K562 (cell line): Measurements from ENCODE around the gene ARID3A. TPM values are rescaled to one million over a fixed set of nuclear protein-coding genes. Genes with fewer than 3 reads are reported as not detected.
A peak's percentile ranks its signal among the peaks of the same experiment; 100 is the strongest.

ENCODE experiments used
- ATAC-seq: fragments of 200-7000 bp; cut with Tn5 transposase; 3 replicates; pipeline ENCODE4 v1.9.1; 2020; ENCODE audit warnings: moderate library complexity
- BruUV-seq: library from RNA; stranded (reverse); fragments of 400-500 nt; replicated peaks from 2 replicates; lab custom pipeline; 2021; lab: Mats Ljungman, UMichigan
- CTCF ChIA-PET: fragments of 300-600 bp; formaldehyde crosslinking; extraction: SDS; loops from one replicate; lab custom pipeline; 2021; ENCODE audit warnings: low intra/inter-chr PET ratio; lab: Yijun Ruan, JAX
- POLR2A ChIA-PET: fragments of 300-600, 350-650 bp; sonication (Branson Sonifier 250); formaldehyde crosslinking; extraction: SDS; loops from one replicate; lab custom pipeline; 2021; ENCODE audit warnings: antibody characterized with exemption, inconsistent platforms; lab: Yijun Ruan, JAX
- DNase-seq, 4 experiments: peaks; one replicate each; pipeline versions ENCODE4 v3.0.0 to v3.0.0-alpha.2; 2011 to 2018; ENCODE audit warnings: low spot score in 3 of 4, mixed read lengths in 3 of 4; ENCODE audit errors: extremely low read depth in 1 of 4
- FAIRE-seq: peaks from 2 replicates; lab custom pipeline; 2011; peaks lifted over from hg19 to GRCh38; lab: Jason Lieb, UNC
- H2AFZ ChIP-seq: 2 replicates; pipeline ENCODE4 v1.6.0; 2011; ENCODE audit warnings: low read depth, low read length, control low read depth, inconsistent platforms
- H3K27ac ChIP-seq: fragments of 200-600 bp; 3 replicates; pipeline ENCODE4 v1.8.0; 2011; ENCODE audit warnings: low read depth, mild to moderate bottlenecking, control low read depth, inconsistent platforms, low read length, moderate library complexity, mixed read lengths; ENCODE audit errors: extremely low read depth
- H3K27me3 ChIP-seq, 2 experiments: fragments of 300-600 bp in 1 of 2; 2 replicates in 1 of 2; 3 replicates in 1 of 2; pipeline versions ENCODE4 v1.6.0 to v1.8.0; 2011; ENCODE audit warnings: inconsistent platforms in 2 of 2, low read length in 2 of 2, mild to moderate bottlenecking in 1 of 2, mixed read lengths in 1 of 2, moderate library complexity in 1 of 2; ENCODE audit not compliant: control insufficient read depth in 2 of 2, insufficient read depth in 2 of 2
- H3K36me3 ChIP-seq: fragments of 300-600 bp; 3 replicates; pipeline ENCODE4 v1.8.0; 2011; ENCODE audit warnings: mild to moderate bottlenecking, low read length, inconsistent platforms; ENCODE audit not compliant: control insufficient read depth, insufficient read depth
- H3K4me1 ChIP-seq, 2 experiments: fragments of 200-600 bp in 1 of 2; replicated peaks in 1 of 2; 2 replicates in 1 of 2; 3 replicates in 1 of 2; pipeline versions ENCODE4 v1.5.1 to v1.8.0; 2011; ENCODE audit warnings: inconsistent platforms in 2 of 2, low read length in 2 of 2, mild to moderate bottlenecking in 1 of 2, mixed read lengths in 1 of 2, moderate library complexity in 1 of 2; ENCODE audit not compliant: control insufficient read depth in 2 of 2, insufficient read depth in 2 of 2
- H3K4me2 ChIP-seq: 2 replicates; pipeline ENCODE4 v1.6.1; 2011; ENCODE audit warnings: low read length, control low read depth, inconsistent platforms, mixed read lengths; ENCODE audit not compliant: insufficient read depth
- H3K4me3 ChIP-seq: fragments of 200-600 bp; sonication (generic), shearing (Covaris generic); 2 replicates; pipeline ENCODE4 v1.5.1; 2016; ENCODE audit warnings: control low read depth, inconsistent platforms
- H3K79me2 ChIP-seq: fragments of 200-600 bp; 3 replicates; pipeline ENCODE4 v1.8.0; 2011; ENCODE audit warnings: low read length, inconsistent platforms; ENCODE audit not compliant: control insufficient read depth, insufficient read depth
- H3K9ac ChIP-seq, 2 experiments: 2 replicates each; pipeline versions ENCODE4 v1.6.0 to v1.6.1; 2011; ENCODE audit warnings: low read depth in 2 of 2, low read length in 2 of 2, control low read depth in 1 of 2, inconsistent platforms in 1 of 2, mild to moderate bottlenecking in 1 of 2, mixed read lengths in 1 of 2; ENCODE audit not compliant: insufficient read depth in 1 of 2
- H3K9me1 ChIP-seq: one replicate; pipeline ENCODE4 v1.6.0; 2011; ENCODE audit warnings: inconsistent platforms, mild to moderate bottlenecking, low read length, moderate library complexity; ENCODE audit not compliant: control insufficient read depth, insufficient read depth
- H3K9me3 ChIP-seq: replicated peaks from 2 replicates; pipeline ENCODE4 v1.5.1; 2011; ENCODE audit warnings: low read depth, low read length, inconsistent platforms; ENCODE audit not compliant: control insufficient read depth, insufficient read depth
- H4K20me1 ChIP-seq: replicated peaks from 2 replicates; pipeline ENCODE4 v1.6.1; 2011; ENCODE audit warnings: low read length, inconsistent platforms, mixed read lengths; ENCODE audit not compliant: control insufficient read depth, insufficient read depth
- CBX1 ChIP-seq: sonication (generic); IDR thresholded peaks from 2 replicates; pipeline ENCODE4 v1.6.1; 2016; ENCODE audit warnings: antibody characterized with exemption, low read depth, mild to moderate bottlenecking
- SNIP1 ChIP-seq: fragments of 450-650 bp; IDR thresholded peaks from 2 replicates; pipeline ENCODE4 v1.7.1; 2017; ENCODE audit warnings: low read depth, mild to moderate bottlenecking
- SRSF9 ChIP-seq: fragments of 200-400 bp; formaldehyde crosslinking; IDR thresholded peaks from 2 replicates; pipeline ENCODE4 v1.6.1; 2017; ENCODE audit warnings: low read depth, low read length, borderline replicate concordance
- ZBTB1 ChIP-seq: sonication (generic); formaldehyde crosslinking; IDR thresholded peaks from 2 replicates; pipeline ENCODE4 v1.8.1; 2023; ENCODE audit warnings: missing genetic modification reagents, low read depth, mild to moderate bottlenecking, borderline replicate concordance
- WGBS: fragments of 100-300 bp; shearing (Covaris generic); methylation state at CpG from one replicate; pipeline ENCODE4 v1.1.6; 2016; ENCODE audit warnings: low coverage, mixed read lengths; ENCODE audit not compliant: insufficient coverage; ENCODE audit errors: missing lambda C conversion rate; 5-methylcytosine and 5-hydroxymethylcytosine counted together
- in situ Hi-C: fragments of 300-500 bp; cut with MboI; formaldehyde crosslinking; loops from 4 replicates; pipeline ENCODE4 v1.15.0; 2018; ENCODE audit warnings: inconsistent platforms, mixed read lengths
- intact Hi-C: fragments of 100-400 bp; cut with micrococcal nuclease; formaldehyde crosslinking; loops from 2 replicates; pipeline ENCODE4 v1.14.2; 2022
- polyA plus RNA-seq, 8 experiments: library from polyadenylated mRNA; depleted of rRNA in 4 of 8; stranded (reverse) in 5 of 8; unstranded in 3 of 8; fragments of >200 nt; fragmentation: Nextera tagmentation in 2 of 8; fragmentation: Illumina TruSeq in 1 of 8; extraction: Ambion mirVana in 2 of 8; extraction: Trizol in 1 of 8; gene quantifications; 2 replicates each; pipeline versions ENCODE4 v1.2.1 to v1.2.3, GENCODE V29; 2011 to 2014; ENCODE audit warnings: inconsistent platforms in 1 of 8, missing spikeins in 1 of 8
- total RNA-seq, 7 experiments: library from RNA; depleted of rRNA in 6 of 7; stranded (reverse); fragments of >200 nt in 6 of 7; fragmentation: Illumina TruSeq in 2 of 7; extraction: Trizol in 2 of 7; gene quantifications; 2 replicates each; pipeline versions ENCODE4 v1.2.1 to v1.2.3, GENCODE V29; 2011 to 2021; ENCODE audit warnings: low replicate concordance in 1 of 7
- TF ChIP-seq, protein P1 (sequence below): fragments of 450-650 bp; IDR thresholded peaks from 2 replicates; pipeline ENCODE4 v1.6.1; 2016; ENCODE audit warnings: mild to moderate bottlenecking, moderate library complexity
- TF ChIP-seq, protein P2 (sequence below): fragments of 250-450 bp; sonication (Bioruptor Pico); IDR thresholded peaks from 2 replicates; pipeline ENCODE4 v1.4.0; 2020; ENCODE audit warnings: mild to moderate bottlenecking, moderate library complexity

The ARID3A gene
- total and polyA plus RNA-seq, 9 of the 15 experiments (the other 6 are each of a cell fraction or from before 2014, with no cell fraction given), result 1.4 to 118 (median 31.2) TPM

DNA sequence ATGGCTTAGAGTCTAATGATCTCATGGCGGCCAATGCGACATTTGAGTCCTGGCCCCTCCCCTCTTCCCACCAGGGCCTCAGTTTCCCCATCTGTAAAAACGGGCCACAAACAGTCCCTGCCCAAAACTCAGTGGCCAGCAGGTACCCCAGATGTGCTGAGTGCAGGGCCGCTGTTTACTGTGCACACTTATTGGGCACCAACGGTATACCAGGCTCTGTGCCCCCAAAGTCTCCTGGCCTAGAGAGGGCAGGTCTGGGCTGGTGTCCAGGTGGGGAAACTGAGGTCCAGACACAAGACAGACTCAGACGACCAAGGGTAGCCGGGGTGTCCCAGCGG lies 34.7 kb downstream of the ARID3A start:
- DNase-seq (no peak), ATAC-seq (no peak), FAIRE-seq (no peak)
- Histone ChIP-seq H3K36me3 (peaks cover 64% of the 10 kb centered on the region; the same call in 2 of the 3 replicates), H4K20me1 (no peaks in the 10 kb centered on the region), H3K9me1 (no peaks in the 10 kb centered on the region), H3K27me3 (no peaks in the 10 kb centered on the region), H3K79me2 (peaks cover 61% of the 10 kb centered on the region), H3K9me3 (peaks cover 8% of the 10 kb centered on the region), H3K9ac (peak overlapping the region; percentile 51 to 87; a peak in 3 of 4 replicates), H2AFZ (no peak overlapping the region), H3K4me3 (no peak overlapping the region), H3K4me2 (peak overlapping the region; percentile 57), H3K4me1 (peaks cover 49 to 89% of the 10 kb centered on the region in 2 experiments), H3K27ac (peak overlapping the region; percentile 73)
- BruUV-seq, result no TSS peak
- 67% methylated on average over 8 of the region's 8 CpGs for WGBS
- in situ Hi-C loops, result no loop called here
- CTCF ChIA-PET, result no interaction called here
- POLR2A ChIA-PET, result interaction anchor here (1.9 kb wide), 1 partner anchor 21 kb away, joined by 4 read pairs; no protein-coding TSS in a partner anchor
- intact Hi-C loops, result no loop called here
- TF ChIP-seq SRSF9 (no peak), CBX1 (peak; percentile 15; the same call in 1 of the 2 replicates), ZBTB1 (CRISPR knock-in tag) (no peak), SNIP1 (no peak)
- TF ChIP-seq, protein P1, sequence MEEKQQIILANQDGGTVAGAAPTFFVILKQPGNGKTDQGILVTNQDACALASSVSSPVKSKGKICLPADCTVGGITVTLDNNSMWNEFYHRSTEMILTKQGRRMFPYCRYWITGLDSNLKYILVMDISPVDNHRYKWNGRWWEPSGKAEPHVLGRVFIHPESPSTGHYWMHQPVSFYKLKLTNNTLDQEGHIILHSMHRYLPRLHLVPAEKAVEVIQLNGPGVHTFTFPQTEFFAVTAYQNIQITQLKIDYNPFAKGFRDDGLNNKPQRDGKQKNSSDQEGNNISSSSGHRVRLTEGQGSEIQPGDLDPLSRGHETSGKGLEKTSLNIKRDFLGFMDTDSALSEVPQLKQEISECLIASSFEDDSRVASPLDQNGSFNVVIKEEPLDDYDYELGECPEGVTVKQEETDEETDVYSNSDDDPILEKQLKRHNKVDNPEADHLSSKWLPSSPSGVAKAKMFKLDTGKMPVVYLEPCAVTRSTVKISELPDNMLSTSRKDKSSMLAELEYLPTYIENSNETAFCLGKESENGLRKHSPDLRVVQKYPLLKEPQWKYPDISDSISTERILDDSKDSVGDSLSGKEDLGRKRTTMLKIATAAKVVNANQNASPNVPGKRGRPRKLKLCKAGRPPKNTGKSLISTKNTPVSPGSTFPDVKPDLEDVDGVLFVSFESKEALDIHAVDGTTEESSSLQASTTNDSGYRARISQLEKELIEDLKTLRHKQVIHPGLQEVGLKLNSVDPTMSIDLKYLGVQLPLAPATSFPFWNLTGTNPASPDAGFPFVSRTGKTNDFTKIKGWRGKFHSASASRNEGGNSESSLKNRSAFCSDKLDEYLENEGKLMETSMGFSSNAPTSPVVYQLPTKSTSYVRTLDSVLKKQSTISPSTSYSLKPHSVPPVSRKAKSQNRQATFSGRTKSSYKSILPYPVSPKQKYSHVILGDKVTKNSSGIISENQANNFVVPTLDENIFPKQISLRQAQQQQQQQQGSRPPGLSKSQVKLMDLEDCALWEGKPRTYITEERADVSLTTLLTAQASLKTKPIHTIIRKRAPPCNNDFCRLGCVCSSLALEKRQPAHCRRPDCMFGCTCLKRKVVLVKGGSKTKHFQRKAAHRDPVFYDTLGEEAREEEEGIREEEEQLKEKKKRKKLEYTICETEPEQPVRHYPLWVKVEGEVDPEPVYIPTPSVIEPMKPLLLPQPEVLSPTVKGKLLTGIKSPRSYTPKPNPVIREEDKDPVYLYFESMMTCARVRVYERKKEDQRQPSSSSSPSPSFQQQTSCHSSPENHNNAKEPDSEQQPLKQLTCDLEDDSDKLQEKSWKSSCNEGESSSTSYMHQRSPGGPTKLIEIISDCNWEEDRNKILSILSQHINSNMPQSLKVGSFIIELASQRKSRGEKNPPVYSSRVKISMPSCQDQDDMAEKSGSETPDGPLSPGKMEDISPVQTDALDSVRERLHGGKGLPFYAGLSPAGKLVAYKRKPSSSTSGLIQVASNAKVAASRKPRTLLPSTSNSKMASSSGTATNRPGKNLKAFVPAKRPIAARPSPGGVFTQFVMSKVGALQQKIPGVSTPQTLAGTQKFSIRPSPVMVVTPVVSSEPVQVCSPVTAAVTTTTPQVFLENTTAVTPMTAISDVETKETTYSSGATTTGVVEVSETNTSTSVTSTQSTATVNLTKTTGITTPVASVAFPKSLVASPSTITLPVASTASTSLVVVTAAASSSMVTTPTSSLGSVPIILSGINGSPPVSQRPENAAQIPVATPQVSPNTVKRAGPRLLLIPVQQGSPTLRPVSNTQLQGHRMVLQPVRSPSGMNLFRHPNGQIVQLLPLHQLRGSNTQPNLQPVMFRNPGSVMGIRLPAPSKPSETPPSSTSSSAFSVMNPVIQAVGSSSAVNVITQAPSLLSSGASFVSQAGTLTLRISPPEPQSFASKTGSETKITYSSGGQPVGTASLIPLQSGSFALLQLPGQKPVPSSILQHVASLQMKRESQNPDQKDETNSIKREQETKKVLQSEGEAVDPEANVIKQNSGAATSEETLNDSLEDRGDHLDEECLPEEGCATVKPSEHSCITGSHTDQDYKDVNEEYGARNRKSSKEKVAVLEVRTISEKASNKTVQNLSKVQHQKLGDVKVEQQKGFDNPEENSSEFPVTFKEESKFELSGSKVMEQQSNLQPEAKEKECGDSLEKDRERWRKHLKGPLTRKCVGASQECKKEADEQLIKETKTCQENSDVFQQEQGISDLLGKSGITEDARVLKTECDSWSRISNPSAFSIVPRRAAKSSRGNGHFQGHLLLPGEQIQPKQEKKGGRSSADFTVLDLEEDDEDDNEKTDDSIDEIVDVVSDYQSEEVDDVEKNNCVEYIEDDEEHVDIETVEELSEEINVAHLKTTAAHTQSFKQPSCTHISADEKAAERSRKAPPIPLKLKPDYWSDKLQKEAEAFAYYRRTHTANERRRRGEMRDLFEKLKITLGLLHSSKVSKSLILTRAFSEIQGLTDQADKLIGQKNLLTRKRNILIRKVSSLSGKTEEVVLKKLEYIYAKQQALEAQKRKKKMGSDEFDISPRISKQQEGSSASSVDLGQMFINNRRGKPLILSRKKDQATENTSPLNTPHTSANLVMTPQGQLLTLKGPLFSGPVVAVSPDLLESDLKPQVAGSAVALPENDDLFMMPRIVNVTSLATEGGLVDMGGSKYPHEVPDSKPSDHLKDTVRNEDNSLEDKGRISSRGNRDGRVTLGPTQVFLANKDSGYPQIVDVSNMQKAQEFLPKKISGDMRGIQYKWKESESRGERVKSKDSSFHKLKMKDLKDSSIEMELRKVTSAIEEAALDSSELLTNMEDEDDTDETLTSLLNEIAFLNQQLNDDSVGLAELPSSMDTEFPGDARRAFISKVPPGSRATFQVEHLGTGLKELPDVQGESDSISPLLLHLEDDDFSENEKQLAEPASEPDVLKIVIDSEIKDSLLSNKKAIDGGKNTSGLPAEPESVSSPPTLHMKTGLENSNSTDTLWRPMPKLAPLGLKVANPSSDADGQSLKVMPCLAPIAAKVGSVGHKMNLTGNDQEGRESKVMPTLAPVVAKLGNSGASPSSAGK, result no peak
- TF ChIP-seq, protein P2, sequence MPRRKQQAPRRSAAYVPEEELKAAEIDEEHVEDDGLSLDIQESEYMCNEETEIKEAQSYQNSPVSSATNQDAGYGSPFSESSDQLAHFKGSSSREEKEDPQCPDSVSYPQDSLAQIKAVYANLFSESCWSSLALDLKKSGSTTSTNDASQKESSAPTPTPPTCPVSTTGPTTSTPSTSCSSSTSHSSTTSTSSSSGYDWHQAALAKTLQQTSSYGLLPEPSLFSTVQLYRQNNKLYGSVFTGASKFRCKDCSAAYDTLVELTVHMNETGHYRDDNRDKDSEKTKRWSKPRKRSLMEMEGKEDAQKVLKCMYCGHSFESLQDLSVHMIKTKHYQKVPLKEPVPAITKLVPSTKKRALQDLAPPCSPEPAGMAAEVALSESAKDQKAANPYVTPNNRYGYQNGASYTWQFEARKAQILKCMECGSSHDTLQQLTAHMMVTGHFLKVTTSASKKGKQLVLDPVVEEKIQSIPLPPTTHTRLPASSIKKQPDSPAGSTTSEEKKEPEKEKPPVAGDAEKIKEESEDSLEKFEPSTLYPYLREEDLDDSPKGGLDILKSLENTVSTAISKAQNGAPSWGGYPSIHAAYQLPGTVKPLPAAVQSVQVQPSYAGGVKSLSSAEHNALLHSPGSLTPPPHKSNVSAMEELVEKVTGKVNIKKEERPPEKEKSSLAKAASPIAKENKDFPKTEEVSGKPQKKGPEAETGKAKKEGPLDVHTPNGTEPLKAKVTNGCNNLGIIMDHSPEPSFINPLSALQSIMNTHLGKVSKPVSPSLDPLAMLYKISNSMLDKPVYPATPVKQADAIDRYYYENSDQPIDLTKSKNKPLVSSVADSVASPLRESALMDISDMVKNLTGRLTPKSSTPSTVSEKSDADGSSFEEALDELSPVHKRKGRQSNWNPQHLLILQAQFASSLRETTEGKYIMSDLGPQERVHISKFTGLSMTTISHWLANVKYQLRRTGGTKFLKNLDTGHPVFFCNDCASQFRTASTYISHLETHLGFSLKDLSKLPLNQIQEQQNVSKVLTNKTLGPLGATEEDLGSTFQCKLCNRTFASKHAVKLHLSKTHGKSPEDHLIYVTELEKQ (CRISPR knock-in tag), result no peak
